Neural progenitor cell (in vitro differentiated cells): ENCODE data around the gene CDH20.

Source experiments
- EZH2 ChIP-seq: fragments of 200-600 bp; sonication (generic); IDR thresholded peaks from 2 replicates; pipeline ENCODE4 v1.6.1; 2017; ENCODE audit warnings: antibody characterized with exemption, mild to moderate bottlenecking, moderate library complexity
- EZH2phosphoT487 ChIP-seq: fragments of 200-600 bp; sonication (generic); IDR thresholded peaks from 2 replicates; pipeline ENCODE4 v1.6.1; 2017; ENCODE audit warnings: antibody characterized with exemption
- TF ChIP-seq, protein P1 (sequence below): fragments of 200-600 bp; sonication (generic); IDR thresholded peaks from 2 replicates; pipeline ENCODE4 v1.5.1; 2017; ENCODE audit warnings: antibody characterized with exemption, mild to moderate bottlenecking

GRCh38 chr18:61285777-61286176, 47.5 kb upstream of the CDH20 start:
- TF ChIP-seq, protein P1, sequence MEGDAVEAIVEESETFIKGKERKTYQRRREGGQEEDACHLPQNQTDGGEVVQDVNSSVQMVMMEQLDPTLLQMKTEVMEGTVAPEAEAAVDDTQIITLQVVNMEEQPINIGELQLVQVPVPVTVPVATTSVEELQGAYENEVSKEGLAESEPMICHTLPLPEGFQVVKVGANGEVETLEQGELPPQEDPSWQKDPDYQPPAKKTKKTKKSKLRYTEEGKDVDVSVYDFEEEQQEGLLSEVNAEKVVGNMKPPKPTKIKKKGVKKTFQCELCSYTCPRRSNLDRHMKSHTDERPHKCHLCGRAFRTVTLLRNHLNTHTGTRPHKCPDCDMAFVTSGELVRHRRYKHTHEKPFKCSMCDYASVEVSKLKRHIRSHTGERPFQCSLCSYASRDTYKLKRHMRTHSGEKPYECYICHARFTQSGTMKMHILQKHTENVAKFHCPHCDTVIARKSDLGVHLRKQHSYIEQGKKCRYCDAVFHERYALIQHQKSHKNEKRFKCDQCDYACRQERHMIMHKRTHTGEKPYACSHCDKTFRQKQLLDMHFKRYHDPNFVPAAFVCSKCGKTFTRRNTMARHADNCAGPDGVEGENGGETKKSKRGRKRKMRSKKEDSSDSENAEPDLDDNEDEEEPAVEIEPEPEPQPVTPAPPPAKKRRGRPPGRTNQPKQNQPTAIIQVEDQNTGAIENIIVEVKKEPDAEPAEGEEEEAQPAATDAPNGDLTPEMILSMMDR: no peak
- TF ChIP-seq EZH2 (no peak), EZH2phosphoT487 (no peak)
